Left lung (tissue), 10 donors: ENCODE data around the gene KCTD10. TPM values are rescaled to one million over a fixed set of nuclear protein-coding genes. Genes with fewer than 3 reads are reported as not detected.

Experiments
- ATAC-seq: fragments of 200-7000 bp; cut with Tn5 transposase; one replicate; pipeline ENCODE4 v1.9.1; 2020; ENCODE audit warnings: moderate library complexity
- DNase-seq, 4 donors: peaks; one replicate each; pipeline ENCODE4 v3.0.0-alpha.2; 2013 to 2020
- H3K27ac ChIP-seq, 2 donors: fragments of 200-600 bp; sonication (generic) in 1 of 2; one replicate each; pipeline versions ENCODE4 v1.5.0 to v1.8.0; 2020 to 2021
- H3K27me3 ChIP-seq, 2 donors: fragments of 200-600 bp; sonication (generic) in 1 of 2; one replicate each; pipeline versions ENCODE4 v1.5.0 to v1.8.0; 2020 to 2021
- H3K36me3 ChIP-seq, 2 donors: fragments of 200-600 bp; sonication (generic) in 1 of 2; one replicate each; pipeline versions ENCODE4 v1.5.0 to v1.8.0; 2020 to 2021
- H3K4me1 ChIP-seq, 2 donors: fragments of 200-600 bp; one replicate each; pipeline ENCODE4 v1.8.0; 2021
- H3K4me3 ChIP-seq, 2 donors: fragments of 200-600 bp; sonication (generic) in 1 of 2; one replicate each; pipeline versions ENCODE4 v1.5.0 to v1.8.0; 2020 to 2021; ENCODE audit warnings: mild to moderate bottlenecking in 1 of 2
- H3K9me3 ChIP-seq, 2 donors: fragments of 200-600 bp; sonication (generic) in 1 of 2; one replicate each; pipeline versions ENCODE4 v1.5.0 to v1.8.0; 2020 to 2021
- intact Hi-C, 2 donors: fragments of 100-400 bp; cut with DNase I; formaldehyde crosslinking; loops; one replicate each; pipeline versions ENCODE4 v1.11.2 to v1.14.2; 2022
- polyA plus RNA-seq, 6 donors: library from polyadenylated mRNA; unstranded; fragments of 120-200 nt; gene quantifications; one replicate each; pipeline ENCODE4 v1.2.1, GENCODE V29; 2013; ENCODE audit not compliant: insufficient read length in 6 of 6
- total RNA-seq, 2 donors: library from RNA; stranded (reverse); fragmentation: NEBNext Ultra II Directional; extraction: Animal tissue kit (Norgen Biotek cat#: 25700); gene quantifications; one replicate each; pipeline ENCODE4 v1.2.1, GENCODE V29; 2021
- TF ChIP-seq, protein P1 (sequence below), 2 donors: fragments of 200-600 bp; sonication (generic) in 1 of 2; IDR thresholded peaks; one replicate each; pipeline versions ENCODE4 v1.5.0 to v1.8.0; 2021; ENCODE audit warnings: antibody characterized with exemption in 2 of 2
- donor health status: DM: no; HTN: yes; CAD: no.
- donor health status: DM: no; HTN: no; CAD: no.

KCTD10 gene
- total and polyA plus RNA-seq, 8 donors, result 42.7 to 68.2 (median 49.7) TPM

- peaks cover 53 to 67% of the 10 kb centered on the region in 2 donors for H3K4me1 ChIP-seq
- H3K9me3 ChIP-seq, result no peaks in the 10 kb centered on the region
- ATAC-seq (no peak), DNase-seq (no peak)
- peak overlapping the region; percentile 38 to 94 for H3K27ac ChIP-seq
- intact Hi-C loops, result no loop called here
- no peaks in the 10 kb centered on the region for H3K27me3 ChIP-seq
- TF ChIP-seq, protein P1, sequence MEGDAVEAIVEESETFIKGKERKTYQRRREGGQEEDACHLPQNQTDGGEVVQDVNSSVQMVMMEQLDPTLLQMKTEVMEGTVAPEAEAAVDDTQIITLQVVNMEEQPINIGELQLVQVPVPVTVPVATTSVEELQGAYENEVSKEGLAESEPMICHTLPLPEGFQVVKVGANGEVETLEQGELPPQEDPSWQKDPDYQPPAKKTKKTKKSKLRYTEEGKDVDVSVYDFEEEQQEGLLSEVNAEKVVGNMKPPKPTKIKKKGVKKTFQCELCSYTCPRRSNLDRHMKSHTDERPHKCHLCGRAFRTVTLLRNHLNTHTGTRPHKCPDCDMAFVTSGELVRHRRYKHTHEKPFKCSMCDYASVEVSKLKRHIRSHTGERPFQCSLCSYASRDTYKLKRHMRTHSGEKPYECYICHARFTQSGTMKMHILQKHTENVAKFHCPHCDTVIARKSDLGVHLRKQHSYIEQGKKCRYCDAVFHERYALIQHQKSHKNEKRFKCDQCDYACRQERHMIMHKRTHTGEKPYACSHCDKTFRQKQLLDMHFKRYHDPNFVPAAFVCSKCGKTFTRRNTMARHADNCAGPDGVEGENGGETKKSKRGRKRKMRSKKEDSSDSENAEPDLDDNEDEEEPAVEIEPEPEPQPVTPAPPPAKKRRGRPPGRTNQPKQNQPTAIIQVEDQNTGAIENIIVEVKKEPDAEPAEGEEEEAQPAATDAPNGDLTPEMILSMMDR (IDR thresholded peaks at IDR 0.05), result no peak
- H3K4me3 ChIP-seq, result no peak overlapping the region
- H3K36me3 ChIP-seq, result peaks cover 0 to 57% of the 10 kb centered on the region in 2 donors
Measured at GRCh38 chr12:109459247-109459646, 17.9 kb downstream of the KCTD10 start.

DNA sequence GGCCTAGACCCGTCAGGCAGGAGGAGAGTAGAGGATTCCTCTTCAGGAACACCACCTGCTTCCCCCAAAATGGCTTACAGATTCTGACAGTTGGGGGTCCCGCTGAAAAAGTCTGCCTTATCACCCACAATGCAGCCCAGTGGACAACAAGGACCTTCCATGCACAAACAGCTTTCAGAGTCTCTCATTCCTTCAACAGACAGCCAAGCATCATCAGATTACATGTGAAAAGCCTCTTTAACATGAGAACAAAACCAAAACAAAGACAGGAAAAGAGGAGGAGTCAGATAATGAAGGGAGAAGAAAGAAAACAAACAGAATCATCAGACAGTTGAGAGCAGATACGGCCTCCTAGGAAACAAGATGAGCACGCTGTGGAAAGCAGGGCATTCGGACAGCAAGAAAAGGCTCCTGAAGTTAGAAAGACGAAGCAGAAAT, 18.3 kb downstream of the KCTD10 start:
- no peak overlapping the region for H3K4me3 ChIP-seq
- no peak for ATAC-seq
- peaks cover 49 to 62% of the 10 kb centered on the region in 2 donors for H3K4me1 ChIP-seq
- TF ChIP-seq, protein P1 (IDR thresholded peaks at IDR 0.05), result no peak
- intact Hi-C loops, result no loop called here
- no peaks in the 10 kb centered on the region for H3K9me3 ChIP-seq
- H3K27ac ChIP-seq, result peak overlapping the region; percentile 38 to 94
- no peak for DNase-seq
- no peaks in the 10 kb centered on the region for H3K27me3 ChIP-seq
- peaks cover 0 to 62% of the 10 kb centered on the region in 2 donors for H3K36me3 ChIP-seq

- TF ChIP-seq, protein P1 (IDR thresholded peaks at IDR 0.05), result no peak
- H3K4me3 ChIP-seq, result no peak overlapping the region
- intact Hi-C loops, result no loop called here
- DNase-seq (no peak), ATAC-seq (no peak)
- H3K27ac ChIP-seq, result peak overlapping the region; percentile 38 to 94
- H3K4me1 ChIP-seq, result peaks cover 43 to 55% of the 10 kb centered on the region in 2 donors
- no peaks in the 10 kb centered on the region for H3K27me3 ChIP-seq
- no peaks in the 10 kb centered on the region for H3K9me3 ChIP-seq
- peaks cover 0 to 69% of the 10 kb centered on the region in 2 donors for H3K36me3 ChIP-seq
Measured at GRCh38 chr12:109458086-109458485, 19.0 kb downstream of the KCTD10 start.

GRCh38 chr12:109455706-109456105, 21.4 kb downstream of the KCTD10 start:
- DNase-seq, result no peak
- Histone ChIP-seq H3K27me3 (no peaks in the 10 kb centered on the region), H3K4me3 (no peak overlapping the region), H3K4me1 (peaks cover 19 to 31% of the 10 kb centered on the region in 2 donors), H3K36me3 (peaks cover 0 to 93% of the 10 kb centered on the region in 2 donors), H3K27ac (no peak overlapping the region), H3K9me3 (no peaks in the 10 kb centered on the region)
- TF ChIP-seq, protein P1 (IDR thresholded peaks at IDR 0.05), result no peak
- intact Hi-C loops, result no loop called here
- no peak for ATAC-seq

DNA sequence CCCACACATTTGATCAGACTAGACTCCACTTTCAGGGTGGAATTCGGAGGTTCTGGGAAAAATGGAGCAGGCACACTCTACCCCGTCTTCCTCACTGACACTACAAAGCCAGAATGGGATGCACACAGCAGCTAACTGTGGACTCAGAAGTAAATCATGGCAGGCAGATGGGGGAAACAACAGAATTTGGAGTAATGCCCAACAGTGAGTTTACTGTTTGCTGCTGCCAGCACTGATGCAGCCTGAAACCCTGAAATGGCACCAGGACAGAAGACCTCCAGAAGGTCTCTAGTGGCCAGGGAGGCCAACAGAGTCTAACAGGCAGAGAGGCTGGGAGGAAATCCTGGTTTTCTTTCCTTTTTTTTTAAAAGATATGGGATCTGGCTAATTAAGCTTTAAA, 24.6 kb downstream of the KCTD10 start:
- Histone ChIP-seq H3K27me3 (no peaks in the 10 kb centered on the region), H3K4me1 (peaks cover 0 to 1% of the 10 kb centered on the region in 2 donors), H3K9me3 (no peaks in the 10 kb centered on the region), H3K27ac (no peak overlapping the region), H3K36me3 (peaks cover 0 to 100% of the 10 kb centered on the region in 2 donors), H3K4me3 (no peak overlapping the region)
- DNase-seq, result no peak
- ATAC-seq, result no peak
- TF ChIP-seq, protein P1 (IDR thresholded peaks at IDR 0.05), result no peak
- intact Hi-C loops, result no loop called here
